Mucosa of descending colon (tissue), 3 donors: ENCODE measurements around the gene ABCB10. TPM values are rescaled to one million over a fixed set of nuclear protein-coding genes. Genes with fewer than 3 reads are reported as not detected.

Source experiments
- ATAC-seq: fragments of 200-7000 bp; cut with Tn5 transposase; one replicate; pipeline ENCODE4 v1.9.1; 2020; ENCODE audit warnings: mild to moderate bottlenecking, moderate library complexity
- DNase-seq, 3 donors: peaks; one replicate each; pipeline ENCODE4 v3.0.0-alpha.2; 2020
- H3K36me3 ChIP-seq: fragments of 200-600 bp; one replicate; pipeline ENCODE4 v1.8.0; 2021; ENCODE audit warnings: low read depth, mild to moderate bottlenecking
- H3K4me1 ChIP-seq: fragments of 200-600 bp; one replicate; pipeline ENCODE4 v1.8.0; 2021; ENCODE audit warnings: low read depth, mild to moderate bottlenecking
- H3K4me3 ChIP-seq: fragments of 200-600 bp; one replicate; pipeline ENCODE4 v1.8.0; 2021; ENCODE audit warnings: mild to moderate bottlenecking
- H3K9me3 ChIP-seq: fragments of 200-600 bp; one replicate; pipeline ENCODE4 v1.8.0; 2021; ENCODE audit warnings: mild to moderate bottlenecking
- intact Hi-C, 2 donors: fragments of 100-400 bp; cut with DNase I in 1 of 2; cut with micrococcal nuclease in 1 of 2; formaldehyde crosslinking; loops; one replicate each; pipeline versions ENCODE4 v1.11.0 to v1.11.1; 2022; cut with DNase I, micrococcal nuclease
- total RNA-seq, 3 donors: library from RNA; stranded (reverse); fragmentation: NEBNext Ultra II Directional in 2 of 3; extraction: Animal tissue kit (Norgen Biotek cat#: 25700) in 2 of 3; gene quantifications; one replicate each; pipeline versions ENCODE4 v1.2.1 to v1.2.4, GENCODE V29; 2021 to 2023
- TF ChIP-seq, protein P1 (sequence below): fragments of 200-600 bp; IDR thresholded peaks from one replicate; pipeline ENCODE4 v1.8.0; 2022; ENCODE audit warnings: antibody characterized with exemption, mild to moderate bottlenecking
- donor health status: DM: no; HTN: no; CAD: no; lungs with moderate emphysema.
- donor health status: DM: no; HTN: no; CAD: no.
- donor health status: DM: no; HTN: yes; CAD: no.

ABCB10 gene
- total RNA-seq, 3 donors from 2014 or later, result 19.6 to 25.9 (median 22.3) TPM

DNA sequence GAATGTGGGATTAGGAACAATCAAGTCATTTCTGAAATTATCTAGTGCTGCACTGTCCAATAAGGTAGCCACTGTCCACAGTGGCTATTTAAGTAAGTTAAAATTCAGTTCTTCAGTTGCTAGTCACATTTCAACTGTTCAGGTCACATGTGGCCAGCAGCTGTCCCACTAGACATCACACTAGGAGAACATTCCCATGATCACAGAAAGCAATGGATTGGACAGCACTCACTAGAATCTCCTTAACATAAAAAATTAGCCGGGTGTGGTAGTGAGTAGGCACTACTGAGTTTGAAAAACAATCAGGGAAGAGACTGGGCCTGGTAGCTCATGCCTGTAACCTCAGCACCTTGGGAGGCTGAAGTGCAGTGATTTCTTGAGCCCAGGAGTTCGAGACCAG lies 84.0 kb downstream of the ABCB10 start:
- ATAC-seq, result no peak
- Histone ChIP-seq H3K36me3 (no peaks in the 10 kb centered on the region), H3K4me1 (no peaks in the 10 kb centered on the region), H3K4me3 (no peak overlapping the region), H3K9me3 (no peaks in the 10 kb centered on the region)
- TF ChIP-seq, protein P1, sequence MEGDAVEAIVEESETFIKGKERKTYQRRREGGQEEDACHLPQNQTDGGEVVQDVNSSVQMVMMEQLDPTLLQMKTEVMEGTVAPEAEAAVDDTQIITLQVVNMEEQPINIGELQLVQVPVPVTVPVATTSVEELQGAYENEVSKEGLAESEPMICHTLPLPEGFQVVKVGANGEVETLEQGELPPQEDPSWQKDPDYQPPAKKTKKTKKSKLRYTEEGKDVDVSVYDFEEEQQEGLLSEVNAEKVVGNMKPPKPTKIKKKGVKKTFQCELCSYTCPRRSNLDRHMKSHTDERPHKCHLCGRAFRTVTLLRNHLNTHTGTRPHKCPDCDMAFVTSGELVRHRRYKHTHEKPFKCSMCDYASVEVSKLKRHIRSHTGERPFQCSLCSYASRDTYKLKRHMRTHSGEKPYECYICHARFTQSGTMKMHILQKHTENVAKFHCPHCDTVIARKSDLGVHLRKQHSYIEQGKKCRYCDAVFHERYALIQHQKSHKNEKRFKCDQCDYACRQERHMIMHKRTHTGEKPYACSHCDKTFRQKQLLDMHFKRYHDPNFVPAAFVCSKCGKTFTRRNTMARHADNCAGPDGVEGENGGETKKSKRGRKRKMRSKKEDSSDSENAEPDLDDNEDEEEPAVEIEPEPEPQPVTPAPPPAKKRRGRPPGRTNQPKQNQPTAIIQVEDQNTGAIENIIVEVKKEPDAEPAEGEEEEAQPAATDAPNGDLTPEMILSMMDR, result no peak
- DNase-seq, result no peak
- intact Hi-C loops, result no loop called here

DNA sequence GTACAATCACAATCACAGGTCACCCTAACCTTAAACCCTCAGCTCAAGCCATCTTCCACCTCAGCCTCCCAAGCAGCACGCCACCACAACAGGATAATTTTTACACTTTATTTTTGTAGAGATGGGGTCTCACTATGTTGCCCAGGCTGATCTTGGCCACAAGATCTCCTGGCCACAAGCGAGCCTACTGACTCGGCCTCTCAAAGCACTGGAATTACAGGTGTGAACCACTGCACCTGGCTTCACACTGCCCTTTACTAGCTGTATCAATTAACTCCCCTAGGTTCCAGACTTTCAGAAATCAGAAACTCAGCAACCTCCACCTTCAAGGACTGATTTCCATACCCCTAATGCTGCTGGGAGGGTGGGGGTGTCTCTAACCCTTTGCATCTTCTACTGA lies 87.3 kb downstream of the ABCB10 start:
- H3K4me1 ChIP-seq, result no peaks in the 10 kb centered on the region
- TF ChIP-seq, protein P1, result no peak
- H3K36me3 ChIP-seq, result no peaks in the 10 kb centered on the region
- no peak overlapping the region for H3K4me3 ChIP-seq
- H3K9me3 ChIP-seq, result no peaks in the 10 kb centered on the region
- no peak for DNase-seq
- no peak for ATAC-seq
- intact Hi-C loops, result no loop called here

DNA sequence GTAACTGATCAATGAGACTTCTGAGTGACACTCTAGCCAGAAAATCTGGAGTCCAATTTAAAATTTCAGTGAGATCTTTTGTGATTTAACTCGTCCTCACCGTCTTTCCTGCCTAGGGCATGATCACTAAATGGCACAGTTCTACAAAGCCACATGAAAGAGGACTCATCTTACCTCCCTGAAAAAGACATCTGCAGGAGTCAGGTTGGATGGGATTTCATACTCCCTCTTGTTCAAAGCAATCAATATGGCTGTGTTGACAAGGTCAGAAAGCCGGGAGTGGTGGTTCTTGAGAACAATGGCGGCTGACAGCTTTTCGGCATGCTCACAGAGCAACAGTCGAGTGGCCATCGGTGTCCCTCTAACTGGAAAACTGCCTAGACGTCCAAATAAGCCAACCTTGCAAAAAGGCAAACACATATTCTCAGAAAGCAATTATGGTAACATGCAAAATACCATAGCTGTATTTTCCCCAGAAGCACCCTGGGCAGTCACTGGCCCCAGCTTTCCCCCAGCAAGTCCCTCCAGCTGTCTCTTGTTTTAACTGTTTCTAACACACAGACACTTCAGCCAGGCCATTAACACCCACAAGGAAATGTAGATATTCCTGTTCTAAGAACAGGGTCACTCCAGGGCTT lies 88.0 kb downstream of the ABCB10 start:
- no peaks in the 10 kb centered on the region for H3K9me3 ChIP-seq
- DNase-seq (no peak), ATAC-seq (no peak)

DNA sequence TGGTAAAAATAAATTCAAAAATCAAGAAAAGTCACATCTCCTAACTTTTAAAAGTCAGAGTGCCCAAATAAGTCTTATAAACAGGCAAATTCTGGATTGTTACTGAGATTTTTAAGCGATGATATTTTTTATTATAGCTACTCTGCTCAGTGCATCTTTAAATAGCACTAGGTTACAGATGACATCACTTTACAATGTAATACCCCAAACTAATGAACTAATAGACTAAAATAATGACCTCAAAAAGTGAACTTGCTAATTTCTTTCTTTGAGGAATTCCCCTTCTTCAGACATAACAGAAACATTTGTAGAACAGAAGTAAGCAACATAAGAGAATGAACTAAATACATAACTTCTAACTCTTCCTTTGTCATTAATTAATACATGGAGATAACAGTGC lies 91.6 kb downstream of the ABCB10 start:
- no peaks in the 10 kb centered on the region for H3K9me3 ChIP-seq
- TF ChIP-seq, protein P1, result no peak
- intact Hi-C loops, result no loop called here
- no peaks in the 10 kb centered on the region for H3K4me1 ChIP-seq
- no peak overlapping the region for H3K4me3 ChIP-seq
- ATAC-seq (no peak), DNase-seq (no peak)
- H3K36me3 ChIP-seq, result peaks cover 8% of the 10 kb centered on the region

More for the DNA sequence above, 88.0 kb downstream of the ABCB10 start:
- Histone ChIP-seq H3K4me1 (no peaks in the 10 kb centered on the region), H3K4me3 (no peak overlapping the region), H3K36me3 (no peaks in the 10 kb centered on the region)
- TF ChIP-seq, protein P1, result no peak
- intact Hi-C loops, result no loop called here

Other genes with a start within 250 kb of the ABCB10 start
- gene CCSAP, start 215.7 kb downstream of the ABCB10 start, total RNA-seq, result 1 to 10 TPM; 1.6 to 4.2 (median 3.3) TPM
- 1 to 10 TPM in 2 of 3 donors, not detected in 1; 2.8 to 4.1 TPM for gene ACTA1, start 124.6 kb downstream of the ABCB10 start, total RNA-seq
- 10 to 100 TPM; 24.5 to 29.4 (median 26.7) TPM for gene NUP133, start 50.4 kb downstream of the ABCB10 start, total RNA-seq
- 10 to 100 TPM; 21.1 to 25.1 (median 23.4) TPM for gene TAF5L, start 67.4 kb upstream of the ABCB10 start, total RNA-seq
- 1 to 10 TPM; 5.5 to 8.3 (median 6.7) TPM for gene URB2, start 67.5 kb upstream of the ABCB10 start, total RNA-seq